ENCODE data around the gene AADACL4.
"Not testable (repeated sequence)": the region's sequence is repeated elsewhere in the genome, so short reads cannot be mapped to it uniquely, and the experiment has no call there.

The AADACL4 gene

DNA sequence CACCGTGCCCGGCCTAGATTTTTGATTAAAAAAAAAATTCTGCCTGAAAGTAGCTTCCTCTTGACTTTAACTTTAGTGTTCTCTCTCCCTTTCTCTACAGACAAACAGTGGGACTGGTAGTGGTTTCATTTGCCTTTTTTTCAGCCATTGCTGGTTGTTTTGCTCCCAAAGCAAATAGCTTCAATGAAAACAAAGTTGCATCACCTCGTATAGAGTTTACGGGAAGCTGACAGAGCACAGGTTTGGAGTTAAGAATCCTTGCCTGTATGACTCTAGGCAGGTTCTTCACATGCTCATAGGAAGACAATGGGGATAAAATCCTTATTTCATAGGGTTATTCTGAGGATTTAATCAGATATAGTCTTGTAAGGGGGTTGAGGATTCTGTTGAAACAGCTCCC, 21.6 kb downstream of the AADACL4 start:
- Histone ChIP-seq H3K36me3 (no peaks in the 10 kb centered on the region), H4K20me1 (no peaks in the 10 kb centered on the region), H3K4me1 (peaks cover 0 to 10% (median 8%) of the 10 kb centered on the region in 10 experiments; a peak in 11 of 20 replicates), H3K27ac (no peak overlapping the region), H3K9ac (no peak overlapping the region), H3K9me3 (replicated peaks in 1 of 11) (peaks cover 12 to 29% (median 21%) of the 10 kb centered on the region in 11 experiments; a peak in 21 of 22 replicates), H3K4me2 (no peak overlapping the region), H3K27me3 (no peaks in the 10 kb centered on the region), H3K4me3 (no peak overlapping the region)
- no peak for TF ChIP-seq Cebpa-rat (IDR thresholded peaks at IDR 0.05)

DNA sequence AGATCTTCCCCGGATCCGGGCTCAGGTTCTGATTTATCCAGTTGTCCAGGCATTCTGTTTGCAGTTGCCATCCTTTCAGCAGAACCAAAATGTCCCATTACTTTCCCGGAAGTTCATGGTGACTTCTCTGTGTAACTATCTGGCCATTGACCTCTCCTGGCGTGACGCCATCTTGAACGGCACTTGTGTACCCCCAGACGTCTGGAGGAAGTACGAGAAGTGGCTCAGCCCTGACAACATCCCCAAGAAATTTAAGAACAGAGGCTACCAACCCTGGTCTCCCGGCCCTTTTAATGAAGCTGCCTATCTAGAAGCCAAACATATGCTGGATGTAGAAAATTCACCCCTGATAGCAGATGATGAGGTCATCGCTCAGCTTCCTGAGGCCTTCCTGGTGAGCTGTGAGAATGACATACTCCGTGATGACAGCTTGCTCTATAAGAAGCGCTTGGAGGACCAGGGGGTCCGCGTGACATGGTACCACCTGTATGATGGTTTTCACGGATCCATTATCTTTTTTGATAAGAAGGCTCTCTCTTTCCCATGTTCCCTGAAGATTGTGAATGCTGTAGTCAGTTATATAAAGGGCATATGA, 22.4 kb downstream of the AADACL4 start:
- Histone ChIP-seq H3K4me2 (no peak overlapping the region), H3K9ac (no peak overlapping the region), H3K4me3 (no peak overlapping the region), H3K9me3 (replicated peaks in 1 of 11) (peaks cover 12 to 29% (median 21%) of the 10 kb centered on the region in 11 experiments; a peak in 21 of 22 replicates), H3K36me3 (no peaks in the 10 kb centered on the region), H3K4me1 (peaks cover 0 to 9% (median 8%) of the 10 kb centered on the region in 10 experiments; a peak in 11 of 20 replicates), H3K27me3 (no peaks in the 10 kb centered on the region), H3K27ac (no peak overlapping the region), H4K20me1 (no peaks in the 10 kb centered on the region)
- no peak for TF ChIP-seq Cebpa-rat (IDR thresholded peaks at IDR 0.05)

DNA sequence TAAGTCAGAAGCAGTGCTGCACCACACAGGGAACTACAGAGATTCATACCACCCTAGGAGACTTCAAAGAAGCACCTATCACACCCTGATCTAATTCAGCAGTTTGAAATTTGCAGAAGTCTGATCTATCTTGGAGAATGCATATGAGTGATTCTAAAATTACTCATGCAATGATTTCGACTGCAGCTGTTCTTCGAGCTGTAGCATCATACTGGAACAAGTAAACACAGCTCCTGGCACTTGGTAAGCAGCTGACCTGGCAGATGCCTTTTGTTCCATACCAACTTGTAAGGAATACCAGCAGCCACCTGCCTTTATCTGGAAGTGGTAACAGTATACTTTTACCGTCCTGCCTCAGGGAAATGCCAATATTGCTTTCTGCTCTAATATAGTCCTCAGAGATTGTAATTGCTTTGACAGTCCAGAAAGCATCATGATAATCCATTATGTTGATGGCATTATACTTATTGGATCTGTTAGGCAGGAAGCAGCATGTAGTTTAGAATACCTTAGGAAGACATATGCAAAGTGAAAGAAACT, 25.7 kb downstream of the AADACL4 start:
- Histone ChIP-seq H3K9ac (no peak overlapping the region), H3K4me1 (no peaks in the 10 kb centered on the region), H3K4me3 (no peak overlapping the region), H4K20me1 (no peaks in the 10 kb centered on the region), H3K9me3 (replicated peaks in 1 of 11) (peaks cover 11 to 26% (median 13%) of the 10 kb centered on the region in 11 experiments; a peak in 21 of 22 replicates), H3K27me3 (no peaks in the 10 kb centered on the region), H3K27ac (no peak overlapping the region), H3K36me3 (no peaks in the 10 kb centered on the region), H3K4me2 (no peak overlapping the region)
- no peak for TF ChIP-seq Cebpa-rat (IDR thresholded peaks at IDR 0.05)

DNA sequence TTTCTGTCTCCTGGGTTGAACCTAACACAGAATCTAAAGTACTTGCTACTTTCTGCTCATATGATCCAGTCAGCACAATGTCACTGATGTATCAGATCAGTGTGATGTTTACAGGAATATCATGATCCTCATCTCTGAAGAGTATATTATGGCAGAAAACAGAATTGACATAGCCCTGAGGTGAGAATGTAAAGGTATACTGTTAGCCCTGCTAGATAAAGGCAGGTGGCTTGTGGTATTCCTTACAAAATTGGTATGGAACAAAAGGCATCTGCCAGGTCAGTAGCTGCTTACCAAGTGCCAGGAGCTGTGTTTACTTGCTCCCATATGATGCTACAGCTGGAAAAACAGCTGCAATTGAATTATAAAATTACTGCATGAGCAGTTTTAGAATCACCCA, 30.5 kb downstream of the AADACL4 start:
- Histone ChIP-seq H3K27me3 (no peaks in the 10 kb centered on the region), H4K20me1 (no peaks in the 10 kb centered on the region), H3K4me1 (no peaks in the 10 kb centered on the region), H3K9me3 (replicated peaks in 1 of 11) (peaks cover 0 to 17% (median 10%) of the 10 kb centered on the region in 11 experiments; a peak in 11 of 22 replicates), H3K4me3 (no peak overlapping the region), H3K4me2 (no peak overlapping the region), H3K27ac (no peak overlapping the region), H3K9ac (no peak overlapping the region), H3K36me3 (no peaks in the 10 kb centered on the region)
- no peak for TF ChIP-seq Cebpa-rat (IDR thresholded peaks at IDR 0.05)

DNA sequence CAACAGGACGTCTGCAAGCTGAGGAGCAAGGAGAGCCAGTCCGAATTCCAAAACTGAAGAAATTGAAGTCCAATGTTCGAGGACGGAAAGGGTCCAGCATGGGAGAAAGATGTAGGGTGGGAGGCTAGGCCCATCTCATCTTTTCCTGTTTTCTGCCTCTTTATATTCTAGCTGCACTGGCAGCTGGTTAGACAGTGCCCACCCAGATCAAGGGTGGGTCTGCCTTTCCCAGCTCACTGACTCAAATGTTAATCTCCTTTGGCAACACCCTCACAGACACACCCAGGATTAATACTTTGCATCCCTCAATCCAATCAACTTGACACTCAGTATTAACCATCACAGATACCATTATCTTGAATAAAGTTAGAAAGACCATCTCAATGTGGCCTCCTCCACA, 32.2 kb downstream of the AADACL4 start:
- H4K20me1 ChIP-seq, H3K36me3 ChIP-seq, H3K27ac ChIP-seq, H3K27me3 ChIP-seq, H3K4me1 ChIP-seq, H3K4me3 ChIP-seq, H3K9ac ChIP-seq, H3K4me2 ChIP-seq: not testable (repeated sequence)
- peaks cover 9 to 34% (median 20%) of the 10 kb centered on the region in 11 experiments; a peak in 15 of 22 replicates for H3K9me3 ChIP-seq (replicated peaks in 1 of 11)

DNA sequence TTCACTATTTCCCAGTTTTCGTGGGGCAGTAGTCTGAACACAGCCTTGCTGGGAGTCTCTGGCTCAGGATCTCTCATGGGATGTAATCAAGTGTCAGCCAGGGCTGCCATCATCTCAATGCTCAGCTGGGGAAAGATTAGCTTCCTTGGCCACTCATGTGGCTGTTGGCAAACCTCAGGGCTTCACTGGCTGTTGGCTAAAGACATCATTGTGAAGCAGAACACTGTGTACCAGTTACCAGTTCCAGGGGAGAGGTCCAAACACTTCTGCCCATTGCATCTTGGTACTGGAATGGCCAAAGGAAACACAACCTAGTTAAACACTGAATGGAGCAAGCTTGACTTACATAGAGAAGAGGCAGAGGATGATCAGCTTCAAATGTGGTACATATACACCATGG, 33.7 kb downstream of the AADACL4 start:
- H3K9ac ChIP-seq: no peak overlapping the region
- no peak overlapping the region for H3K27ac ChIP-seq
- H3K9me3 ChIP-seq (replicated peaks in 1 of 11): peaks cover 9 to 26% (median 20%) of the 10 kb centered on the region in 11 experiments; a peak in 14 of 22 replicates
- no peaks in the 10 kb centered on the region for H4K20me1 ChIP-seq
- no peaks in the 10 kb centered on the region for H3K36me3 ChIP-seq
- TF ChIP-seq Cebpa-rat (IDR thresholded peaks at IDR 0.05): no peak
- H3K4me2 ChIP-seq: no peak overlapping the region
- H3K4me1 ChIP-seq: no peaks in the 10 kb centered on the region
- H3K27me3 ChIP-seq: no peaks in the 10 kb centered on the region
- H3K4me3 ChIP-seq: no peak overlapping the region

DNA sequence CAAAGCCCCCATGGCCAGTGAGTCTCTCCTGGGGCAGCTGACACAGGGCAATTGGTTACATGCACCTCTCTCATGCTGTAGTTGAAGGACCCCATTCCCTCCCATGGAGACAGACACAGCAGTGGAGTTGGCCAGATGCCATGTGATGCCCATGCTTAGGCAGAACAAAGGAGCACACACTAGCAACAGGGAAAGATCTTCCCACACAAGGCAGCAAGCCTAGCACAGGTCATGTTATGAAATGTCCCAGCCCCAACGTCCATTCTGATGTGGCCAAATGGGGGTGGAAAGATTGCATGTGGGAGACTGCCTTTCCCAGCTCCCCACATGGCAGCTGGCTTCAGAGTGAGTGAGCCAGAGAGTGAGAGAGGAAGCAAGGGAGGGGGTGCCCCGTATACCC, 34.5 kb downstream of the AADACL4 start:
- no peak for TF ChIP-seq Cebpa-rat (IDR thresholded peaks at IDR 0.05)
- Histone ChIP-seq H3K4me1 (no peaks in the 10 kb centered on the region), H3K27me3 (no peaks in the 10 kb centered on the region), H4K20me1 (no peaks in the 10 kb centered on the region), H3K27ac (no peak overlapping the region), H3K9me3 (replicated peaks in 1 of 11) (peaks cover 9 to 26% (median 20%) of the 10 kb centered on the region in 11 experiments; a peak in 14 of 22 replicates), H3K36me3 (no peaks in the 10 kb centered on the region), H3K4me3 (no peak overlapping the region), H3K4me2 (no peak overlapping the region), H3K9ac (no peak overlapping the region)

DNA sequence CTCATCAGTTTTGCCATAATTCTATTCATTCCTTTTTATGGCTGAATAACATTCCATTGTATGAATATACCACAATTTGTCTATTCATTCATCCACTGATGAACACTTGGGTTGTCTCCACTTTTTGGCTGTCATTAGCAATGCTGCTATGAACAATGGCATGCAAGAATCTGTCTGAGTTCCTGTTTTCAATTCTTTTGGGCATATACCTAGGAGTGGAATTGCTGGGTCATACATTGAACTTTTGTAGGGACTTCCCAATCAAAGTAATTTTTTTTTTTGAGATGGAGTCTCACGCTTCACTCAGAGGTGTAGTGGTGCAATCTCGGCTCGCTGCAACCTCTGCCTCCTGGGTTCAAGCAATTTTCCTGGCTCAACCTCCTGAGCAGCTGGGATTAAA, 34.9 kb downstream of the AADACL4 start:
- Histone ChIP-seq H3K27me3 (no peaks in the 10 kb centered on the region), H3K9ac (no peak overlapping the region), H3K4me3 (no peak overlapping the region), H4K20me1 (no peaks in the 10 kb centered on the region), H3K4me2 (no peak overlapping the region), H3K4me1 (no peaks in the 10 kb centered on the region), H3K9me3 (replicated peaks in 1 of 11) (peaks cover 9 to 26% (median 20%) of the 10 kb centered on the region in 11 experiments; a peak in 14 of 22 replicates), H3K27ac (no peak overlapping the region), H3K36me3 (no peaks in the 10 kb centered on the region)
- no peak for TF ChIP-seq Cebpa-rat (IDR thresholded peaks at IDR 0.05)

DNA sequence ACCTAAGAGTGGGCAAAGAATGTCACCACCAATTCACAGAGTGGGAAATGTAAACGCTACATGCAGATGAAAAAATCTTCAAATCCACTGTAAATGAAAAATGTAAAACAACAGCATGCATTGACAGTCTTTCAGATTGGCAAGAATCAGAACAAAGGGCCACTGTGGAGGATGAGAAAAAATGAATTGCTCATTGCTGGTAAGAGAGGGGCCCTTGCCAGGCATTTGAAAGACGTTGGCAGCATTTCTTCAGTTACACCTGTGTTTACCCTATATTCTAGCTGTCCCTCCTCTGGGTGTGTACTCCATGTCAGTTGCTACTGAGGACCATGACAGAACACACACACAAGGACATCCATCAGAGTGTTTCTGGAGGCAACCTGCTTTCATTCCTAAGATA, 46.3 kb downstream of the AADACL4 start:
- Histone ChIP-seq H3K27me3 (no peaks in the 10 kb centered on the region), H3K9ac (no peak overlapping the region), H3K27ac (no peak overlapping the region), H3K4me1 (no peaks in the 10 kb centered on the region), H3K4me3 (no peak overlapping the region), H3K36me3 (no peaks in the 10 kb centered on the region), H4K20me1 (no peaks in the 10 kb centered on the region), H3K4me2 (no peak overlapping the region), H3K9me3 (replicated peaks in 1 of 11) (no peaks in the 10 kb centered on the region)
- TF ChIP-seq Cebpa-rat (IDR thresholded peaks at IDR 0.05): no peak

Measured in BLaER1 treated with 17β-estradiol and CSF1 and Interleukin-3, amounts not matched to agents 10 nM and 100 nM (cell line).